HG03442 (cell line): ENCODE results near the gene TMEM132D.

Experiments used
- ATAC-seq: cut with Tn5 transposase; IDR thresholded peaks from one replicate; pipeline ENCODE4 v1.9.1; 2021; ENCODE audit warnings: mild to moderate bottlenecking, moderate library complexity; ENCODE audit not compliant: unreplicated experiment

Gene TMEM132D

DNA sequence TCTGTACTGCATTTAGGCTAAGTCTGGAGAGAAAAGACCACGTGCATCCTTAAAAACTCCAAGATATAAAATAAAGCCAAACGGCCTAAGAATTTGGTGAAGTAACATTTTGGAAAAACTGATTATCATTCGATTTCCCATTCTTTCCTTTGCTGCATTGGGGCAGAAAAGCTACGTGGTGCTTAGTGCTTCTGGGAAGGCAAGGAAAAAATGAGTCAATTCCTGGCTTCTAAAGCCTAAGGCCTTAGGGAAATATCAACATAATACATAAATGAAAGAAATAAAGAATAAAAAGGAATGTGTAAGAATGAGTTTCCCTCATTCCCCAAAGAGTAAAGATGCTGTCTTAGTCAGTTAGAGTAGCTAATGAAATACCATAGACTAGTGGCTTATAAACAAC, 530.1 kb downstream of the TMEM132D start:
- no peak for ATAC-seq

GRCh38 chr12:129372876-129373275, 530.9 kb downstream of the TMEM132D start:
- ATAC-seq, result no peak

- no peak for ATAC-seq
These were observed 531.5 kb downstream of the TMEM132D start for GRCh38 chr12:129372348-129372747.

- ATAC-seq, result no peak
These were observed 532.6 kb downstream of the TMEM132D start for GRCh38 chr12:129371268-129371667.

GRCh38 chr12:129366656-129367055, 537.2 kb downstream of the TMEM132D start:
- ATAC-seq, result no peak

- ATAC-seq, result no peak
These were observed 540.8 kb downstream of the TMEM132D start for GRCh38 chr12:129363041-129363440.

DNA sequence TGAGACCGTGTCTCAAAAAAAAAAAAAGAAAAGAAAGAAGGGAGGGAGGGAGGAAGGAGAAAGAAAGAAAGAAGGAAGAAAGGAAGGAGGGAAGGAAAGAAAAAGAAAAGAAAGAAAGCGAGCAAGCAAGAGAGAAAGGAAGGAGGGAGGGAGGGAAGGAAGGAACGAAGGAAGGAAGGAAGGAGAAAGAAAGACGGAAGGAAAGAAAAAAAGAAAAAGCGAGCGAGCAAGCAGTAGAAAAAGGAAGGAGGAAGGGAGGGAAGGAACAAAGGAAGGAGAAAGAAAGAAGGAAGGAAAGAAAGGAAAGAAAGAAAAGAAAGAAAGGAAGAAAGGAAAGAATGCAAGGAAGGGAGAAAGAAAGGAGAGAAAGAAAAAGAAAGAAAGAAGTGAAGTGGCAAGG, 546.6 kb downstream of the TMEM132D start:
- ATAC-seq, result no peak

DNA sequence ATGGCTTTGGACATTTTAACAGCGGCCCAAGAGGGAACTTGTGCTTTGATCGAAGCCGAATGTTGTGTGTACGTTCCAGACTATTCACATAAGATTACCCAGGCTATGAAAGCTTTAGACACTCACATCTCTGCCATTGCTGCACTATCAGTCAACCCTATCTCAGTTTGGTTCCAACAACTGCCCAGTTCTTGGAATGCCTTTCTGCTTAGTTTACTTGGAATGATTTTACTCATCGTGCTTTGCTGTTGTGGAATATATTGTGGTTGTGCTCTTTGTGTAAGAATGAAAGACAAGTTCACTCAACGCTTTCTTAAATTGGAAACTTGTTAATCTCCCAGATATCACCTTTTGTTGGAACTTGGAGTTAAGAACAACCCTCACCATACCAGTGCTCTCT, 552.3 kb downstream of the TMEM132D start:
- ATAC-seq, result no peak

DNA sequence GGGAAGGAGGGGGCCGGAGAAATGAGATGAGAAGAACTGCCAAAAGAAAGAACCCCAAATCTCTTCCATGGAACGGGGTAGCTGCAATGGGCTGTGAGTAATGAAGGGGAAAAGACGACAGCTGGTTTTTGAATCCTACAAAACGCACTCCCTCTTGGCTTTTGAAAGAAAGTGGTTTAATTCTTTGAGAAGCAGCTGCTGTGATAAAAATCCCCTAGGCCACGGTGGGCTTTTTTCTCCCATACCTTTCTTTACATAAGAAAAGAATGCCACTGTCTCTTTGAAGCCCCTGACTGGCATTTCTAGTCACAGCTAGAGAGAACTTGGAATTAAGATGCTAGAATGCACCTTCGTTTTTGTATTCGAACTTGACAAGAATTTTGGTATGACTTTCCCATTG, 564.5 kb downstream of the TMEM132D start:
- ATAC-seq, result no peak

DNA sequence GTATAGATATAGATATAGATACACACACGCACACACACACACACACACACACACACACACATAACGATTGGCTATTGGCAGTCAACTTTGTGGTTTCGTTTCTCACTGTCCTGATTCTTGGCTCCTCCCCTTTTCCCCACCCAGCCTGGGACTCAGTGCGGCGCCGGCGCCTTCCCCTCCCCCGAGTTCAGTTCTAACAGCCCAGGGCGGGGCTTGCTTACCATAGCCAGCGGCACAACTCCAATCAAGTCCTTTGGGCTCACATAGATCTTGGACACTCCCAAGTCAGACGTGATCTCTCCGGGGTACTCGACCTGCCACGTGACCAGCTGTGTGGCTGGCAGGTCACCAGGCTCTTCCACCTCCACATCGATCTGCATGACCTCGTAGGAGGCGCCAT, 566.4 kb downstream of the TMEM132D start:
- no peak for ATAC-seq

DNA sequence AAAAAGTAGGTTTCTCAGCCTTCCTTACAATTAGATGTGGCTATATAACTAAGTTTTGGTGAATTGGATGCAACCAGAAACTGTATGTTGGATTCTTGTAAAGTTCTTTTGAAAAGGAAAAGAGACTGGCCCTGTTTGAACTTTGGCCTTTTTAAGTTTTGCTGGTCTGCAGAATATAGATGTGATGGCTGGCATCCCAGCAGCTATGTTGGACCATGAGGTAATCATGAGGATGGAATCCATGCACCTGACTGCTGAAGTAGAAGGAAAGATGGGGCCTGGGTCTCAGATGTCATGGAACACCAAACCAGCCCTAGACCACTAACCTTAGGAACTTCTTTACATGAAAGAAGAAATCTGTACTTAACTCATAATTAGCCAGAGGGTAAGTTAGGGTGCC, 568.1 kb downstream of the TMEM132D start:
- ATAC-seq, result no peak

- no peak for ATAC-seq
These were observed 571.5 kb downstream of the TMEM132D start for GRCh38 chr12:129332286-129332685.

- no peak for ATAC-seq
These were observed 572.3 kb downstream of the TMEM132D start for GRCh38 chr12:129331356-129332085.

DNA sequence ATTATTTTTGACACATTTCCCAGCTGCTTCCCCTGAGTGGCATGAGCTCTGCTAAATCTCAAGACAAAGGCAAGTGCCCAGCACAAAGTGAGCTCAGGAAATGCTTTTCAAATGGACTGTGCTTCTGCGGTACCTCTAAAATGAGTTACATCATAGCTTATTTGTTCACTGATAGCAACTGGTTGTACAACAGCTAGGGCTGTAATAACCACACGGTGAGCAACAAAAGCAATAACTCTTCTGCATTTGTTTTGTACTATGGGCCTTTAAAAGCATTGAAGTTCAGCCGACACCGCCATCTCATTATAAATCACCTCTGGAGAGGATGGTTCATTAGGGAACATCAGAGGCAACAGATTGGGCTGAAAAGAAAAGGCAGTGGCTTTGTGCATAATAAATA, 575.6 kb downstream of the TMEM132D start:
- no peak for ATAC-seq

DNA sequence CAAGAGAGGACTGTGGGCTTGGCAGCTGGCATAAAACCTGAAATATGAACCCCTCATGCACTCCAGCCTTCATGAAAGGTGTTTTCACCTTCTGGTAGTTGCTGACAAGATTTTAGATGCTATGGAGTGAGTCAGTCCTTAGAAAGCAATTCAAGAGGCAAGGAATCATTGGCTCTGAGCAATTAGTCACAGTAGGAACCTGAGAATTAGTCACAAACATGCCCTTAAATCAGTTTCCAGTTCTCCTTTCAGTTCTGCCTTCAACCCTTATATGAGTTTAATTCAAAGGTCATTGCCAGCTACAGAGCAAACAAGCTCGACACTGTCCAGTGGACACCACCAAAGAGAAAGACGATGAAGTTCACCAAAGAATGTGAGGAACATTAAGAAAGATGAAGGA, 578.3 kb downstream of the TMEM132D start:
- no peak for ATAC-seq

GRCh38 chr12:129312048-129312447, 591.8 kb downstream of the TMEM132D start:
- ATAC-seq, result no peak

- ATAC-seq, result no peak
These were observed 593.5 kb downstream of the TMEM132D start for GRCh38 chr12:129310346-129310745.

DNA sequence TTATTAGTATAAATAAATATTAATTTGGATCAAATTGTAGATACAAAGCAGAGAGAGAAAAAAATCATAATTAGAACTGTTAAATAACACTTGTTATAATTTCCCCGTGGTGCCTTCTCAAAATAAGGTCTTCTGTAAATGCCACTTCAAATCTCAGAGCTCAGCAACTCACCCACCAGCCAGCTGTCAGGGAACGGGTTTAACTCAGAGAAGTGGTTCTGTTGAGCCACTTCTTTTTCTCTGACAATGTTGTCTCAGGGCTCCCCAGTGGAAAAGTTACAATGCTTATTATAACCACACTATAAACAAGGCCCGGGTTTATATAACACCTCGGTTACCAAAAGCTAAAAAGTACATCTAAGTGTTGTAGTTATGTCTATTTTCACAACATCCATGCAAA, 598.0 kb downstream of the TMEM132D start:
- ATAC-seq, result no peak

GRCh38 chr12:129304529-129304928, 599.3 kb downstream of the TMEM132D start:
- ATAC-seq, result no peak

- ATAC-seq, result no peak
These were observed 603.8 kb downstream of the TMEM132D start for GRCh38 chr12:129300011-129300410.

DNA sequence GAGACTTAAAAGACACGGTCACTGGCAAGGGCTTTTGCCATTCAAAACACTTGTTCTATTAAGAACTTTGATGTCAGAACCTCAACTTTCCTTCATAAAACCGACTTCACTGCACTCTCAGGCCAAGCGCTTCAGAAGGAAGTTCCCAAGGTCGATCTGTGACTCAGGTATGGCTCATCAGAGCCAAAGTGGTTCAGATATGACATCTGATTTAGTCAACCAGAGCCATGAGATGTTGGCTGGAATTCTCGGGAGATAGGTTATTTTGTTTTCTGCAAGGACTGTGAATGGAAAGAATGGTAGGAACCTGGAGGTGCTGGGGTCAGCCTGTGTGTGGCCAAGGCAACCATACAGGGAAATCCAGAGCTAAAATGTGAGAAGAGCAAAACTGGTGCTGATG, 604.9 kb downstream of the TMEM132D start:
- no peak for ATAC-seq

DNA sequence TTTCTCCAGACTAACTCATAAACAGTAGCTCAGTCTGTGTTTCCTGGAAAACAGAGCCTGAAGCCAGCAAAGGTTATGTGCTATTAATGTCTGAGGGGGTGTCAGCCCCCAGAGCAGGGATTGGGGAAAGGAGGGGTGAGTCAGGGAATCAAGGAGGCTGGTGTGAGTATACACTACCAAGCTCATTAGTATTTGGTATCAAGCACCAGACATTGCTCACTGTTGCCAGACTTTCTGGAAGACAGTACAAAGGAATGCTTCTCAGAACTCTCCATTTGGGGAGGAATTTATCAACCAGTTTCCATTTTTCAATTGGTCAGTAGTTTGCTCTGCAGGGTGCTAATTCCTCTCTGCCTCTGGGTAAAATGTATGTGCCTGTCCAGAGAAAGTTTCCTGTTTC, 607.2 kb downstream of the TMEM132D start:
- no peak for ATAC-seq

DNA sequence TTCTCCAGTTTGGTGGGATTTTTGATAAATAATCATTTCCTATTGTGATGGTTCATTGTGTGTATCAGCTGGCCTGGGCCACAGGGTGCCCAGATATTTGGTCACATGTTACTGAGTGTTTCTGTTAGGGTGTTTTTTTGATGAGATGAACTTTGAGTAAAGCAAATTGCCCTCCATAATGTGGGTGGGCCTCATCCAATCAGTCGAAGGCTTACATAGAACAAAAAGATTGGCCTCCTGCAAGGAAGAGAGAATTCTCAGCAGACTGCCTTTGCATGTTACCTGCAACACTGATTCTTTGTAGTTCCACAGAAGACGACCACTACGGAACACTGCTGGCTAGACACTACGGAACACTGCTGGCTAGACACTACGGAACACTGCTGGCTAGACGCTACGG, 609.0 kb downstream of the TMEM132D start:
- no peak for ATAC-seq
